KOPT-K1 (cell line): ENCODE measurements around the gene IFT81.

Experiments used
- H3K27ac ChIP-seq: fragments of 200-600 bp; sonication (generic); 2 replicates; pipeline ENCODE4 v1.5.1; 2016; ENCODE audit warnings: antibody characterized with exemption, mild to moderate bottlenecking, low read depth, low read length; ENCODE audit not compliant: poor library complexity, severe bottlenecking
- H3K36me3 ChIP-seq: fragments of 200-600 bp; sonication (generic); 2 replicates; pipeline ENCODE4 v1.5.1; 2017; ENCODE audit warnings: antibody characterized with exemption, mild to moderate bottlenecking, low read length, moderate library complexity; ENCODE audit not compliant: insufficient read depth
- H3K9me3 ChIP-seq: fragments of 200-600 bp; sonication (generic); 2 replicates; pipeline ENCODE4 v1.5.1; 2017; ENCODE audit warnings: antibody characterized with exemption, low read length, mild to moderate bottlenecking; ENCODE audit not compliant: insufficient read depth, poor library complexity, severe bottlenecking

Gene IFT81

GRCh38 chr12:110168732-110169455 is 44.7 kb downstream of the IFT81 start:
- no peaks in the 10 kb centered on the region for H3K36me3 ChIP-seq
- no peaks in the 10 kb centered on the region for H3K9me3 ChIP-seq
- H3K27ac ChIP-seq: no peak overlapping the region

- no peak overlapping the region for H3K27ac ChIP-seq
- H3K36me3 ChIP-seq: no peaks in the 10 kb centered on the region
- H3K9me3 ChIP-seq: no peaks in the 10 kb centered on the region
These were observed 46.5 kb downstream of the IFT81 start for GRCh38 chr12:110170535-110171185.

- H3K36me3 ChIP-seq: no peaks in the 10 kb centered on the region
- H3K9me3 ChIP-seq: no peaks in the 10 kb centered on the region
- H3K27ac ChIP-seq: no peak overlapping the region
These were observed 47.0 kb downstream of the IFT81 start for GRCh38 chr12:110171186-110171538.

GRCh38 chr12:110171636-110172035 is 47.5 kb downstream of the IFT81 start:
- no peaks in the 10 kb centered on the region for H3K9me3 ChIP-seq
- H3K36me3 ChIP-seq: no peaks in the 10 kb centered on the region
- no peak overlapping the region for H3K27ac ChIP-seq

GRCh38 chr12:110174373-110174996 is 50.3 kb downstream of the IFT81 start:
- Histone ChIP-seq H3K9me3 (no peaks in the 10 kb centered on the region), H3K27ac (no peak overlapping the region), H3K36me3 (no peaks in the 10 kb centered on the region)

- Histone ChIP-seq H3K9me3 (no peaks in the 10 kb centered on the region), H3K36me3 (no peaks in the 10 kb centered on the region), H3K27ac (no peak overlapping the region)
These were observed 51.0 kb downstream of the IFT81 start for GRCh38 chr12:110175201-110175600.

- no peaks in the 10 kb centered on the region for H3K9me3 ChIP-seq
- no peaks in the 10 kb centered on the region for H3K36me3 ChIP-seq
- H3K27ac ChIP-seq: no peak overlapping the region
These were observed 52.6 kb downstream of the IFT81 start for GRCh38 chr12:110176745-110177144.

- Histone ChIP-seq H3K36me3 (no peaks in the 10 kb centered on the region), H3K27ac (no peak overlapping the region), H3K9me3 (no peaks in the 10 kb centered on the region)
These were observed 55.1 kb downstream of the IFT81 start for GRCh38 chr12:110179291-110179690.

GRCh38 chr12:110180591-110181005 is 56.4 kb downstream of the IFT81 start:
- H3K9me3 ChIP-seq: no peaks in the 10 kb centered on the region
- no peak overlapping the region for H3K27ac ChIP-seq

GRCh38 chr12:110182281-110182680 is 58.1 kb downstream of the IFT81 start:
- Histone ChIP-seq H3K9me3 (peaks cover 10% of the 10 kb centered on the region), H3K36me3 (no peaks in the 10 kb centered on the region)

More at GRCh38 chr12:110180591-110181005, 56.4 kb downstream of the IFT81 start:
- H3K36me3 ChIP-seq: no peaks in the 10 kb centered on the region

GRCh38 chr12:110183386-110183785 is 59.2 kb downstream of the IFT81 start:
- H3K27ac ChIP-seq: no peak overlapping the region
- H3K36me3 ChIP-seq: no peaks in the 10 kb centered on the region
- peaks cover 10% of the 10 kb centered on the region for H3K9me3 ChIP-seq

More at GRCh38 chr12:110182281-110182680, 58.1 kb downstream of the IFT81 start:
- no peak overlapping the region for H3K27ac ChIP-seq

GRCh38 chr12:110185626-110186025 is 61.5 kb downstream of the IFT81 start:
- Histone ChIP-seq H3K27ac (no peak overlapping the region), H3K9me3 (peaks cover 10% of the 10 kb centered on the region), H3K36me3 (no peaks in the 10 kb centered on the region)

- Histone ChIP-seq H3K27ac (no peak overlapping the region), H3K36me3 (no peaks in the 10 kb centered on the region), H3K9me3 (peaks cover 10% of the 10 kb centered on the region)
These were observed 61.9 kb downstream of the IFT81 start for GRCh38 chr12:110186059-110186458.

GRCh38 chr12:110193196-110193595 is 69.0 kb downstream of the IFT81 start:
- Histone ChIP-seq H3K36me3 (no peaks in the 10 kb centered on the region; the same call in 1 of the 2 replicates), H3K9me3 (no peaks in the 10 kb centered on the region), H3K27ac (no peak overlapping the region)

GRCh38 chr12:110197003-110197402 is 72.8 kb downstream of the IFT81 start:
- no peak overlapping the region for H3K27ac ChIP-seq

More at GRCh38 chr12:110197003-110197402, 72.8 kb downstream of the IFT81 start:
- H3K36me3 ChIP-seq: no peaks in the 10 kb centered on the region; the same call in 1 of the 2 replicates
- H3K9me3 ChIP-seq: no peaks in the 10 kb centered on the region
